Glutamatergic neuron (in vitro differentiated cells): ENCODE data around the gene HRH3. TPM values are rescaled to one million over a fixed set of nuclear protein-coding genes. Genes with fewer than 3 reads are reported as not detected.

ENCODE experiments used
- DNase-seq: peaks from one replicate; pipeline ENCODE4 v3.0.0; 2022
- H3K27ac Mint-ChIP-seq: one replicate; pipeline ENCODE4 v1.8.0; 2020; ENCODE audit warnings: mild to moderate bottlenecking, mixed read lengths, inconsistent platforms; ENCODE audit not compliant: unreplicated experiment
- H3K27me3 Mint-ChIP-seq: one replicate; pipeline ENCODE4 v1.8.0; 2020; ENCODE audit warnings: mild to moderate bottlenecking, moderate library complexity, mixed read lengths, inconsistent platforms; ENCODE audit not compliant: unreplicated experiment
- H3K36me3 Mint-ChIP-seq: one replicate; pipeline ENCODE4 v1.8.0; 2020; ENCODE audit warnings: mild to moderate bottlenecking, mixed read lengths, inconsistent platforms; ENCODE audit not compliant: unreplicated experiment
- H3K4me1 Mint-ChIP-seq: one replicate; pipeline ENCODE4 v1.8.0; 2020; ENCODE audit warnings: mild to moderate bottlenecking, low read depth, mixed read lengths, inconsistent platforms; ENCODE audit not compliant: unreplicated experiment
- H3K4me3 Mint-ChIP-seq: one replicate; pipeline ENCODE4 v1.8.0; 2020; ENCODE audit warnings: mild to moderate bottlenecking, mixed read lengths, inconsistent platforms; ENCODE audit not compliant: unreplicated experiment
- H3K9me3 Mint-ChIP-seq: one replicate; pipeline ENCODE4 v1.8.0; 2020; ENCODE audit warnings: mild to moderate bottlenecking, moderate library complexity, mixed read lengths, inconsistent platforms; ENCODE audit not compliant: unreplicated experiment
- CTCF ChIP-seq: fragments of 200-600 bp; sonication (generic); IDR thresholded peaks from one replicate; pipeline ENCODE4 v1.5.0; 2021; ENCODE audit not compliant: partially characterized antibody, unreplicated experiment
- total RNA-seq: library from RNA; stranded (reverse); fragmentation: NEBNext Ultra II Directional; extraction: Animal tissue kit (Norgen Biotek cat#: 25700); gene quantifications from one replicate; pipeline ENCODE4 v1.2.1, GENCODE V29; 2021; ENCODE audit not compliant: unreplicated experiment

HRH3 gene
- total RNA-seq, 1 donor from 2014 or later: 13.7 TPM

GRCh38 chr20:62168890-62169435, 51.1 kb downstream of the HRH3 start:
- H3K27ac Mint-ChIP-seq: no peak overlapping the region

GRCh38 chr20:62168061-62168460, 52.0 kb downstream of the HRH3 start:
- Mint-ChIP-seq H3K36me3 (no peaks in the 10 kb centered on the region), H3K4me3 (no peak overlapping the region), H3K9me3 (peaks cover 5% of the 10 kb centered on the region), H3K27me3 (peaks cover 7% of the 10 kb centered on the region), H3K4me1 (peaks cover 3% of the 10 kb centered on the region), H3K27ac (no peak overlapping the region)
- DNase-seq: no peak
- no peak for TF ChIP-seq CTCF

More at GRCh38 chr20:62168890-62169435, 51.1 kb downstream of the HRH3 start:
- Mint-ChIP-seq H3K4me3 (no peak overlapping the region), H3K27me3 (peaks cover 5% of the 10 kb centered on the region), H3K36me3 (peaks cover under 1% of the 10 kb centered on the region), H3K4me1 (peaks cover 3% of the 10 kb centered on the region), H3K9me3 (peaks cover 5% of the 10 kb centered on the region)
- no peak for TF ChIP-seq CTCF
- DNase-seq: no peak

GRCh38 chr20:62167474-62167873, 52.6 kb downstream of the HRH3 start:
- peaks cover 5% of the 10 kb centered on the region for H3K9me3 Mint-ChIP-seq
- H3K36me3 Mint-ChIP-seq: no peaks in the 10 kb centered on the region
- H3K4me1 Mint-ChIP-seq: peaks cover 3% of the 10 kb centered on the region

GRCh38 chr20:62165762-62166399, 54.2 kb downstream of the HRH3 start:
- Mint-ChIP-seq H3K36me3 (no peaks in the 10 kb centered on the region), H3K4me3 (no peak overlapping the region), H3K27ac (peak overlapping the region; percentile 73), H3K27me3 (peaks cover 9% of the 10 kb centered on the region), H3K4me1 (peaks cover 3% of the 10 kb centered on the region), H3K9me3 (peaks cover 4% of the 10 kb centered on the region)
- TF ChIP-seq CTCF: no peak
- peak; percentile 68 for DNase-seq

More at GRCh38 chr20:62167474-62167873, 52.6 kb downstream of the HRH3 start:
- Mint-ChIP-seq H3K27me3 (peaks cover 7% of the 10 kb centered on the region), H3K4me3 (no peak overlapping the region), H3K27ac (no peak overlapping the region)
- TF ChIP-seq CTCF: no peak
- DNase-seq: no peak

Other genes starting within 250 kb of the HRH3 start
- 20.0 TPM for gene TAF4, start 154.4 kb downstream of the HRH3 start, total RNA-seq
- gene LSM14B, start 97.8 kb downstream of the HRH3 start, total RNA-seq: 73.6 TPM
- gene PSMA7, start 76.9 kb downstream of the HRH3 start, total RNA-seq: 289 TPM
- 50.4 TPM for gene SS18L1, start 76.5 kb downstream of the HRH3 start, total RNA-seq
- 27.1 TPM for gene MTG2, start 37.2 kb downstream of the HRH3 start, total RNA-seq
- gene OSBPL2, start 18.2 kb upstream of the HRH3 start, total RNA-seq: 42.6 TPM
- 74.8 TPM for gene ADRM1, start 82.7 kb upstream of the HRH3 start, total RNA-seq
- gene LAMA5, start 147.0 kb upstream of the HRH3 start, total RNA-seq: 724 TPM
- 829 TPM for gene RPS21, start 166.8 kb upstream of the HRH3 start, total RNA-seq
- gene CABLES2, start 187.0 kb upstream of the HRH3 start, total RNA-seq: 25.3 TPM
- not detected for gene RBBP8NL, start 207.3 kb upstream of the HRH3 start, total RNA-seq